ENCODE results near the gene OR2S2. TPM values are rescaled to one million over a fixed set of nuclear protein-coding genes. Genes with fewer than 3 reads are reported as not detected.

OR2S2 gene
- total RNA-seq = not detected
- not detected for polyA plus RNA-seq (2013, experiment 1 of 2)
- not detected for polyA plus RNA-seq (2013, experiment 2 of 2)
- 0 to 0.07 (median 0) reads per million in 172 experiments for total RNA-seq

GRCh38 chr9:35958104-35958837 is at the start of gene OR2S2:
Gene OR2S2 (minus strand): TSS chr9:35958154. CDS start chr9:35958098, 56 bp downstream.
- no peaks in the 10 kb centered on the region for H3K36me3 ChIP-seq (ENCODE audit: insufficient read depth, low read length)
- Mint-ChIP-seq H3K36me3 (ENCODE audit: low read depth) (no peaks in the 10 kb centered on the region), H3K27ac (no peak within 1 kb of the TSS), H3K4me3 (no peak within 1 kb of the TSS), H3K4me1 (ENCODE audit: low read depth) (peaks cover 6% of the 10 kb centered on the region), H3K9me3 (no peaks in the 10 kb centered on the region), H3K27me3 (peaks cover 5% of the 10 kb centered on the region)
- ChIA-PET POLR2A (no interaction called here), CTCF (interaction anchor here (0.6 kb wide), 1 partner anchor 644 kb away, joined by 3 read pairs; no protein-coding TSS in a partner anchor)
- no peak for ATAC-seq (ENCODE audit: poor library complexity)
- H3K27me3 ChIP-seq (ENCODE audit: control insufficient read depth in 1 of 2, insufficient read depth in 2 of 2, low read length in 2 of 2) = peaks cover 0 to 2% of the 10 kb centered on the region in 2 experiments
- no peak for DNase-seq
- H3K4me1 ChIP-seq (ENCODE audit: insufficient read depth, low read length) = no peaks in the 10 kb centered on the region
- intact Hi-C loops (cut with DNase I, micrococcal nuclease) = loop anchor here in 1 of 2 experiments (10.0 kb wide), 1 partner anchor 207 kb away; the partner anchor contains the start of gene CCIN
- no peaks in the 10 kb centered on the region for H3K9me3 ChIP-seq (ENCODE audit: control insufficient read depth in 1 of 2, insufficient read depth in 1 of 2, low read length in 2 of 2)
- H3K27ac ChIP-seq (ENCODE audit: low read depth in 1 of 2, low read length in 2 of 2) = no peak within 1 kb of the TSS
- TF ChIP-seq CTCF (IDR thresholded peaks at IDR 0.05) = no peak
- no peak within 1 kb of the TSS for H3K4me3 ChIP-seq (ENCODE audit: low read length)

- no peaks in the 10 kb centered on the region for H3K36me3 ChIP-seq (ENCODE audit: insufficient read depth, low read length)
- H3K4me1 ChIP-seq (ENCODE audit: insufficient read depth, low read length) = peaks cover 11% of the 10 kb centered on the region
- Mint-ChIP-seq H3K9me3 (peaks cover 3% of the 10 kb centered on the region), H3K27ac (no peak overlapping the region), H3K4me3 (no peak overlapping the region), H3K4me1 (ENCODE audit: low read depth) (peaks cover 18% of the 10 kb centered on the region), H3K27me3 (peaks cover 37% of the 10 kb centered on the region), H3K36me3 (ENCODE audit: low read depth) (no peaks in the 10 kb centered on the region)
- DNase-seq = no peak
- H3K27ac ChIP-seq (ENCODE audit: low read depth in 1 of 2, low read length in 2 of 2) = no peak overlapping the region
- ATAC-seq (ENCODE audit: poor library complexity) = no peak
- peaks cover 0 to 4% of the 10 kb centered on the region in 2 experiments for H3K27me3 ChIP-seq (ENCODE audit: control insufficient read depth in 1 of 2, insufficient read depth in 2 of 2, low read length in 2 of 2)
- POLR2A ChIA-PET = interaction anchor here (0.6 kb wide), 1 partner anchor 238 kb away, joined by 3 read pairs; no protein-coding TSS in a partner anchor
- peaks cover 0 to 4% of the 10 kb centered on the region in 2 experiments for H3K9me3 ChIP-seq (ENCODE audit: control insufficient read depth in 1 of 2, insufficient read depth in 1 of 2, low read length in 2 of 2)
- TF ChIP-seq CTCF (IDR thresholded peaks at IDR 0.05) = no peak
- intact Hi-C loops (cut with DNase I, micrococcal nuclease) = no loop called here
- no peak overlapping the region for H3K4me3 ChIP-seq (ENCODE audit: low read length)
- CTCF ChIA-PET = interaction anchor here (1.1 to 3.0 kb wide), 3 partner anchors 13 to 24 kb away, joined by 3 to 16 read pairs (median 7); no protein-coding TSS in a partner anchor
Observed at GRCh38 chr9:36007316-36007708, 49.4 kb upstream of the OR2S2 start.

- Mint-ChIP-seq H3K27me3 (peaks cover 41% of the 10 kb centered on the region), H3K4me1 (ENCODE audit: low read depth) (peaks cover 18% of the 10 kb centered on the region)
Observed at GRCh38 chr9:36006549-36007315, 48.8 kb upstream of the OR2S2 start.

More at GRCh38 chr9:36006549-36007315, 48.8 kb upstream of the OR2S2 start:
- ChIA-PET POLR2A (interaction anchor here (0.6 kb wide), 1 partner anchor 237 kb away, joined by 3 read pairs; no protein-coding TSS in a partner anchor), CTCF (interaction anchor here (3.0 kb wide), 1 partner anchor 17 kb away, joined by 16 read pairs; no protein-coding TSS in a partner anchor)
- Mint-ChIP-seq H3K36me3 (ENCODE audit: low read depth) (no peaks in the 10 kb centered on the region), H3K4me3 (no peak overlapping the region), H3K9me3 (peaks cover 3% of the 10 kb centered on the region), H3K27ac (no peak overlapping the region)
- peaks cover 0 to 4% of the 10 kb centered on the region in 2 experiments for H3K9me3 ChIP-seq (ENCODE audit: control insufficient read depth in 1 of 2, insufficient read depth in 1 of 2, low read length in 2 of 2)
- peaks cover 0 to 4% of the 10 kb centered on the region in 2 experiments for H3K27me3 ChIP-seq (ENCODE audit: control insufficient read depth in 1 of 2, insufficient read depth in 2 of 2, low read length in 2 of 2)
- H3K4me3 ChIP-seq (ENCODE audit: low read length) = no peak overlapping the region
- no peak overlapping the region for H3K27ac ChIP-seq (ENCODE audit: low read depth in 1 of 2, low read length in 2 of 2)
- intact Hi-C loops (cut with DNase I, micrococcal nuclease) = no loop called here
- peaks cover 11% of the 10 kb centered on the region for H3K4me1 ChIP-seq (ENCODE audit: insufficient read depth, low read length)
- H3K36me3 ChIP-seq (ENCODE audit: insufficient read depth, low read length) = no peaks in the 10 kb centered on the region
- ATAC-seq (ENCODE audit: poor library complexity) (no peak), DNase-seq (no peak)
- TF ChIP-seq CTCF (IDR thresholded peaks at IDR 0.05) = no peak
